ENCODE measurements around the gene FCN1.

DNA sequence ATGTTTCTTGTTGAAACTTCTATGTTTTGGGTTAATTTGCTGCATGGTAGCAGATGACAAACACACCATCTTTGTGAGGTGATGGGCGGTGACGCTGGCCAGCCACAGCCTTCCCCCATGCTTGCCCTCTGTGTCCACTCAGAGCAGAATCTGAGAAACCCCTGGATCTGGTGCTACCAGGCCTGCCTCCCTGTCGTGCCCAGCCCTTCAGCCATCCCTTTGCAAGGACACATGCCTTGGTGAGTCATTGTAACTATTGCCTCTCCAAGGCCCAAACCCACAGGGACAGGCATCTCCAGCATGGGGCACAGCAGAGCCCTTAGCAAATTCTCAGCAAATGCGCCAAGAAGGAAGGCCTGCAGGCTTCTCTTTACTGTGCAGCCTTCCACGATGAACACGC, 48.1 kb upstream of the FCN1 start:
- TF ChIP-seq, protein P1, sequence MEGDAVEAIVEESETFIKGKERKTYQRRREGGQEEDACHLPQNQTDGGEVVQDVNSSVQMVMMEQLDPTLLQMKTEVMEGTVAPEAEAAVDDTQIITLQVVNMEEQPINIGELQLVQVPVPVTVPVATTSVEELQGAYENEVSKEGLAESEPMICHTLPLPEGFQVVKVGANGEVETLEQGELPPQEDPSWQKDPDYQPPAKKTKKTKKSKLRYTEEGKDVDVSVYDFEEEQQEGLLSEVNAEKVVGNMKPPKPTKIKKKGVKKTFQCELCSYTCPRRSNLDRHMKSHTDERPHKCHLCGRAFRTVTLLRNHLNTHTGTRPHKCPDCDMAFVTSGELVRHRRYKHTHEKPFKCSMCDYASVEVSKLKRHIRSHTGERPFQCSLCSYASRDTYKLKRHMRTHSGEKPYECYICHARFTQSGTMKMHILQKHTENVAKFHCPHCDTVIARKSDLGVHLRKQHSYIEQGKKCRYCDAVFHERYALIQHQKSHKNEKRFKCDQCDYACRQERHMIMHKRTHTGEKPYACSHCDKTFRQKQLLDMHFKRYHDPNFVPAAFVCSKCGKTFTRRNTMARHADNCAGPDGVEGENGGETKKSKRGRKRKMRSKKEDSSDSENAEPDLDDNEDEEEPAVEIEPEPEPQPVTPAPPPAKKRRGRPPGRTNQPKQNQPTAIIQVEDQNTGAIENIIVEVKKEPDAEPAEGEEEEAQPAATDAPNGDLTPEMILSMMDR (IDR thresholded peaks at IDR 0.05 in 4 of 5, conservative IDR thresholded peaks at IDR 0.05 in 1 of 5), result no peak
- TF ChIP-seq POLR2A (IDR thresholded peaks at IDR 0.05), result no peak
